ENCODE data around the gene RHEB.
"Not testable (repeated sequence)": the region's sequence is repeated elsewhere in the genome, so short reads cannot be mapped to it uniquely, and the experiment has no call there.

Gene RHEB

GRCh38 chr7:151542606-151543130 lies 23.0 kb upstream of the RHEB start:
- peaks cover 17% of the 10 kb centered on the region for H3K27me3 Mint-ChIP-seq
- no peak overlapping the region for H3K27ac Mint-ChIP-seq
- H3K4me3 Mint-ChIP-seq, result no peak overlapping the region
- ATAC-seq (ENCODE audit: low read depth), result no peak
- H3K36me3 Mint-ChIP-seq, result no peaks in the 10 kb centered on the region
- peaks cover 2% of the 10 kb centered on the region for H3K4me1 Mint-ChIP-seq
- no peak for DNase-seq (ENCODE audit: low spot score in 2 of 2)
- H3K9me3 Mint-ChIP-seq, result no peaks in the 10 kb centered on the region

DNA sequence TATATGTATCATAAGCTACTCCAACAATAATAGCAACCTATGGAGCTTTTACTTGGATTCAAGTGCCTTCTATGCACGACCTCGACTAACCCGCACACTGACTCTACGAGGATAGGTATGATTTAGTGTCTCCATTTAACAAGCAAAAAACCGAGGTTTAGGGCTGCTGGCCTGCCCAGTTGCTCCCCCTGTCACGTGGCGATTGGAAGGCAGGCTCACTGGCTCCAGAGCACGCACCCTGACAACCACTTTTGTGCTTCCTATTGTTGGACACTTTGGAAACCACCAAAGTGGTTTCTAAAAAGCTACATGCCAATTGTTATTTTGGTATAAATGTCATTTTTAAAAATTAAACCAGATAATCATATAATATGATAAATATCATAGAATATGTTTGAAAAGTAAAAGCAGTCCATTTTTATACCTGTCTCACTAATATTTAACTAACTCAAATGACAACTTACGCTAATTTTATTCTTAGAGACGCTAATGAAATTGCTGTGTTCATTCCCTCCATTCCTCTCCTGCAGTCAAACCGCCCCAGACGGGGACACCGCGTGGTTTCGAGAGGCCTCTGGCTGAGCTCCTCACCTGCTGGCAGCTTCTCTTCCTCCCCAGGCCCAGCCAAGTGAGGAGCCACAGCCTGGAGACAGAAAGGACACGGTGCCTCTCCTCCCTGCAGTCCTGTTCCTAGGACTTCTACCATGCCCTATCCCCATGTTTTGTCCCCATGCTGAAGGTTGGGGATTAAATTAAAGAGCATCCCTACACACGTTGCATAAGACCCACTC lies 22.2 kb upstream of the RHEB start:
- no peak for ATAC-seq (ENCODE audit: low read depth)
- Mint-ChIP-seq H3K27ac (no peak overlapping the region), H3K4me1 (peaks cover 2% of the 10 kb centered on the region), H3K9me3 (no peaks in the 10 kb centered on the region), H3K27me3 (peaks cover 15% of the 10 kb centered on the region), H3K4me3 (no peak overlapping the region), H3K36me3 (no peaks in the 10 kb centered on the region)
- no peak for DNase-seq (ENCODE audit: low spot score in 2 of 2)

DNA sequence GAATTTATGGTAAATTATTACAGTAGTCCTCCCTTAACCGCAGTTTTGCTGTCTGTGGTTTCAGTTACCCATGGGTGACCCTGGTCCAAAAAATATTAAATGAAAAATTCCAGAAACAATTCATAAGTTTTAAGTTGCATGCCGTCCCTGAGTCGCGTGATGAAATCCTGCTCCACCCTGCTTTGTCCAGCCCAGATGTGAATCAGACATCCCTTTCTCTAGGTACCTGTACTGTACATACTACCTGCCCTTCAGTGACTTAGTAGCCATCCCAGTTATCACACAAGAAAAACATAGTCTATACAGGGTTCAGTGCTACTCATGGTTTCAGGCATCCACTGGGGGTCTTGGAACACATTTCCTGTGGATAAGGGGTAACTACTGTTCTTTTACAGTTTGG lies 20.5 kb upstream of the RHEB start:
- H3K4me3 Mint-ChIP-seq, result no peak overlapping the region
- no peak overlapping the region for H3K27ac Mint-ChIP-seq
- DNase-seq (ENCODE audit: low spot score in 2 of 2) (no peak), ATAC-seq (ENCODE audit: low read depth) (no peak)
- H3K4me1 Mint-ChIP-seq, result peaks cover 2% of the 10 kb centered on the region
- peaks cover 4% of the 10 kb centered on the region for H3K36me3 Mint-ChIP-seq
- peaks cover 4% of the 10 kb centered on the region for H3K9me3 Mint-ChIP-seq
- H3K27me3 Mint-ChIP-seq, result peaks cover 17% of the 10 kb centered on the region

- Mint-ChIP-seq H3K27me3 (peaks cover 17% of the 10 kb centered on the region), H3K4me3 (no peak overlapping the region), H3K9me3 (peaks cover 4% of the 10 kb centered on the region), H3K4me1 (peaks cover 2% of the 10 kb centered on the region), H3K27ac (no peak overlapping the region), H3K36me3 (peaks cover 4% of the 10 kb centered on the region)
- ATAC-seq (ENCODE audit: low read depth) (peak; percentile 26), DNase-seq (ENCODE audit: low spot score in 2 of 2) (no peak)
Observed at GRCh38 chr7:151539088-151539671, 19.5 kb upstream of the RHEB start.

DNA sequence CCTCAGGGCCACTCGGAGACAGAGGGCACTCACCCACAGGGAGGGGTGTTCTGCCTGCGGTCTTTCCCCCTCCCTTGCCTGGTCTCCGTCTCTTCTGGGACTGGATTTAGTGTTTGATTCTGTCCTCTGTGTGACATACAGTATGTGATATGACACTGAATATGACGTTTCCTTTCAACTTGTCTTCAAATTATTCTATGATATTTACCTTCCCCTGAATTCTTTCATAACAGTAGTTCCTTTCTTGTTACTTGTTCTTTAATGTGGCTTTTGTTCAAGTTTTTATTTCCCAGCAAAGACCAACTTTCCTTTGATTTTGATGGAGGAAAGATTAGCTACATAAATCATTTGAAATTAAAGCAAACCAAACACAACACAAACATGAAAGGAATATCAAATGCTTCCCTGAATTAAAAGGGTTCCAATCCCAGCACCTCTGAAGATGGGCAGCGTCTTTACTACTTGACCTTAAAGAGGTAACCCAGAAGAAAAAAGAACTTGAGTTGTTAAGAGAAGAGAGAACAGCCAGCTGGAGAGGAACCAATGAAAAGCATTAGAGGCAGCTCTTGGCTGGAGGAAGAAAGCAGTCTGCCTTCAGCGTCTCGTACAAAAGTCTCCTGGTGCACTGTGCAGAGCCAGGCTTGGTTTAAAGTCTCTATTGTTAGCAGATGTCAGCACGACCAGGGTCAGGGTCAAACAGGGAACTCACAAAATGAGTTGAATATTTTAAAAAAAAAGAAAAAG lies 18.3 kb upstream of the RHEB start:
- ATAC-seq (ENCODE audit: low read depth), result no peak
- Mint-ChIP-seq H3K4me1 (peaks cover 2% of the 10 kb centered on the region), H3K9me3 (peaks cover 4% of the 10 kb centered on the region), H3K27ac (no peak overlapping the region), H3K4me3 (no peak overlapping the region), H3K27me3 (peaks cover 22% of the 10 kb centered on the region), H3K36me3 (peaks cover 6% of the 10 kb centered on the region)
- no peak for DNase-seq (ENCODE audit: low spot score in 2 of 2)

DNA sequence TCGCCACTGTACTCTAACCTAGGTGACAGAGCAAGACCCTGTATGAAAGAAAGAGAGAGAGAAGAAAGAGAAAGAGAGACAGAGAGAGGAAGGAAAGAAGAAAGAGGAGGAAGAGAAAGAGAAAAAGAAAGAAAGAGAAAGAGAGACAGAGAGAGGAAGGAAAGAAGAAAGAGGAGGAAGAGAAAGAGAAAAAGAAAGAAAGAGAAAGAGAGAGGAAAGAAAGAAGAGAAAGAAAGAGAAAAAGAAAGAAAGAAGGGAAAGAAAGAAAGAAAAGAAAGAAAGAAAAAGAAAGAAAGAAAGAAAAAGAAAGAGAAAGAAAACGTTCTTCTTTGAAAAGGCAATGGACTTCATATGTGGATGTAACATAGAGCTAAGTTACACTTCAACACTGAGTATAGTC lies 16.5 kb upstream of the RHEB start:
- H3K27ac Mint-ChIP-seq; DNase-seq (ENCODE audit: low spot score in 2 of 2); ATAC-seq (ENCODE audit: low read depth); H3K4me1 Mint-ChIP-seq; H3K36me3 Mint-ChIP-seq; H3K9me3 Mint-ChIP-seq; H3K4me3 Mint-ChIP-seq: not testable (repeated sequence)
- peaks cover 18% of the 10 kb centered on the region for H3K27me3 Mint-ChIP-seq

- H3K36me3 Mint-ChIP-seq, result peaks cover 4% of the 10 kb centered on the region
- no peaks in the 10 kb centered on the region for H3K4me1 Mint-ChIP-seq
- no peak overlapping the region for H3K27ac Mint-ChIP-seq
- DNase-seq (ENCODE audit: low spot score in 2 of 2), result no peak
- no peak for ATAC-seq (ENCODE audit: low read depth)
- peaks cover 8% of the 10 kb centered on the region for H3K27me3 Mint-ChIP-seq
- H3K9me3 Mint-ChIP-seq, result peaks cover 10% of the 10 kb centered on the region
- no peak overlapping the region for H3K4me3 Mint-ChIP-seq
Observed at GRCh38 chr7:151529842-151530241, 10.1 kb upstream of the RHEB start.

DNA sequence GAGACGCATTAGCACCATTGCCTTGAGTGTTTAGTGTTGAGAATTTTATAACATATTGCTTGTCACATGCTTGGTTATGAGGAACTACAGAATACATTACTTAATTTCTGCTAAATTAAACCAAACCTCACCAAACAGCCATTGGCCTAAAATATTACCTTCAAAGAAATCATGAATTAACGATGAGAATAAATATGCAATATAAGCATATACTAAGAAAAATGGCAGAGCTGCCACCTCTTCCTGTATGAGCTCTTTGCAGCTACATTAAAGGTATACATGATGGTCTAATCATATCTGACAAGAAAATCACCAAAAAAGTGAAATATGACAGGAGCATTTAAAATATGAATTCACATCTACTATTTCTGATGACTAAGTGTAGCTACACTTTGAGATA lies 5.2 kb upstream of the RHEB start:
- no peak for DNase-seq (ENCODE audit: low spot score in 2 of 2)
- Mint-ChIP-seq H3K27me3 (no peaks in the 10 kb centered on the region), H3K4me3 (no peak overlapping the region), H3K27ac (no peak overlapping the region), H3K36me3 (peaks cover 2% of the 10 kb centered on the region), H3K4me1 (no peaks in the 10 kb centered on the region), H3K9me3 (no peaks in the 10 kb centered on the region)
- ATAC-seq (ENCODE audit: low read depth), result no peak

GRCh38 chr7:151524331-151524730 lies 4.6 kb upstream of the RHEB start:
- Mint-ChIP-seq H3K27ac (no peak overlapping the region), H3K36me3 (no peaks in the 10 kb centered on the region), H3K27me3 (no peaks in the 10 kb centered on the region), H3K9me3 (no peaks in the 10 kb centered on the region), H3K4me1 (no peaks in the 10 kb centered on the region), H3K4me3 (no peak overlapping the region)
- DNase-seq (ENCODE audit: low spot score in 2 of 2) (no peak), ATAC-seq (ENCODE audit: low read depth) (no peak)

DNA sequence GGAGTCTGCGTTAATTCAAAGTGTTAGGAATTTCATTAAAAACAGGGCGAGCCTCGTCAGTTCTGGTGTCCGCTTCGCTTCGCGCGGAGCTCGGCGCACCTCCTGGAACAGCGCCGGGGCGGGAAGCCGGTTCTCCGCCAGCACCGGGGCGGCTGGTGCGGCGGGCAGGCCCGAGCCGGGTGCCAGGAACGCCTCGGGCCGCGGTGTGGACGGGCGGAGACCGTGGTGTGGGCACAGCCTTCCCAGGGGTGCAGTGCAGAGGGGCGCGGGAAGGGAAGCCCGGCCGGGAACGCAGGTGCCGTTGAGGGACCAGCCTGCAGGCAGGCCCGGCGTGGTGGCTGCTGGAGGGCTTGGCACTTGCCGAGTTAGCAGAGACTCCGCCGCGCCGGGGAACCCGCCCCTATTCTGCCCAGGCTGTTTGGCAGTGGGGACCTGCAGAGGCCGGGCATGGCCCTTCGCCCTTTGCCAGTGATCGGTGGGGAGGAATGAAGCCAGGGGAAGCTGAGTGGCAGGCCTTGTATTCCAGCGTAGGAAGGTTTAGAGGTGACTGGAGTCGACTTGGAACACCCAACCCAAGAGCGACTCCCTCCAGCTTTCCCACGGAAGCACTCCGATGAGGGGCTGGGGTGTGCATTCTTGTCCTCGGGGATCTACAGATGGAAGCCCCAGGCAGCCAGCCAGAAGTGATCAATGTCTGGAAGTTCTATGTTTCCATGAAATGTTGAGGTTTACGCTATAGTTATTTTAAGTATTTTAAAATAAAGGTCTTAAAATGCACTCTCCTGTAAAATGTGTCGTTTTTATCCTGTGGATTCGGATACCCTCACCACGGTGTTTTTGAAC lies 945 bp upstream of the RHEB start:
- H3K27ac Mint-ChIP-seq, result peak overlapping the region; percentile 94
- no peaks in the 10 kb centered on the region for H3K36me3 Mint-ChIP-seq
- no peak for DNase-seq (ENCODE audit: low spot score in 2 of 2)
- H3K9me3 Mint-ChIP-seq, result no peaks in the 10 kb centered on the region
- peak overlapping the region; percentile 81 for H3K4me3 Mint-ChIP-seq
- no peaks in the 10 kb centered on the region for H3K27me3 Mint-ChIP-seq
- H3K4me1 Mint-ChIP-seq, result peaks cover 21% of the 10 kb centered on the region
- ATAC-seq (ENCODE audit: low read depth), result no peak

DNA sequence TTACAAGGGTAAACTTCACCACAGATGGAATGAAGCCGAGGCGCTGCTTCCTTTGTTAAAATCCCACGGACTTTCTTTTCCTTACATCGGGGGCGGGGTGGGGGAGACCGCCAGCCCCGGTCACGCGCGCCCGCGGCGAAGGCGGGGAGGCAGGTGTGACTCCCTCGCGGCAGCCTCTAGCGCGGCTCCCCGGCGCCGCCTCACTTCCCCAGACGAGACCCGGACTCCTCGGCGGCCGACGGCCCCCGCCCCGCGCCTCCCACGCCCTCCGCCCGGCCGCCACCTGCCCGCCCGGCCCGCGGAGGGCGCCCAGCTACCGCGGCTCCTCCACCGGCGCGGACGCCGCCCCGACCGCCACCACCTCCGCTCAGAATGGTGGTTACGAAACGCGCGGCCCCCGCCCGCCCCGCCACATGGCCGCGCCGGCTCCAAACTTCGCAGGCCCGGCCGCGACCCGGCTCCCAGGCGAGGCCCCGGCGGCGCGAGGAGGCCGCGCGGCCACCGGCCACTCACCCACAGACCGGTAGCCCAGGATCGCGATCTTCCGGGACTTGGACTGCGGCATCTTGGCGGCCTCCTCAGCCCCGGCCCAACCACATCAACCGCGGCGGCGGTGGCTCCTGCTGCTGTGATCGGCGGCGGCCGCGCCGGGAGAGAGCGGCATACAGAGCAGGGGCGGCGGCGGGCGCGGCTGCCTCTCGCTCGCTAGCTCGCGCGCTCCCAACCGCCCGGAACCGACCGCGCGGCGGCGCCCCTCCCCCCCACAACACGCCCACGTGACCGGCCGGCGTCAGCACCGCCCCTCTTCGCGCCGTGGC lies 539 bp downstream of the RHEB start:
- H3K27me3 Mint-ChIP-seq, H3K36me3 Mint-ChIP-seq, H3K9me3 Mint-ChIP-seq: not testable (repeated sequence)
- peak; percentile 64 to 73 for DNase-seq (ENCODE audit: low spot score in 2 of 2)
- Mint-ChIP-seq H3K27ac (peak overlapping the region; percentile 94), H3K4me1 (peaks cover 29% of the 10 kb centered on the region), H3K4me3 (peak overlapping the region; percentile 81)
- peak; percentile 61 for ATAC-seq (ENCODE audit: low read depth)

- Mint-ChIP-seq H3K4me3 (peak overlapping the region; percentile 81), H3K27ac (peak overlapping the region; percentile 94), H3K27me3 (no peaks in the 10 kb centered on the region), H3K9me3 (no peaks in the 10 kb centered on the region), H3K36me3 (peaks cover 7% of the 10 kb centered on the region), H3K4me1 (peaks cover 32% of the 10 kb centered on the region)
- ATAC-seq (ENCODE audit: low read depth) (no peak), DNase-seq (ENCODE audit: low spot score in 2 of 2) (peak; percentile 11 to 32)
Observed at GRCh38 chr7:151518105-151518946, 1.4 kb downstream of the RHEB start.
